Left hindlimb (tissue), 1 donor: ENCODE results near the gene SLC25A21.

Source experiments
- DNase-seq: peaks from one replicate; pipeline ENCODE4 v3.0.0-alpha.2; 2018

SLC25A21 gene

GRCh38 chr14:36659010-36659821 lies 513.2 kb downstream of the SLC25A21 start:
- DNase-seq: no peak

GRCh38 chr14:36658123-36659009 lies 514.0 kb downstream of the SLC25A21 start:
- DNase-seq: no peak

- peak; percentile 33 for DNase-seq
These were observed 514.8 kb downstream of the SLC25A21 start for GRCh38 chr14:36657399-36658122.

DNA sequence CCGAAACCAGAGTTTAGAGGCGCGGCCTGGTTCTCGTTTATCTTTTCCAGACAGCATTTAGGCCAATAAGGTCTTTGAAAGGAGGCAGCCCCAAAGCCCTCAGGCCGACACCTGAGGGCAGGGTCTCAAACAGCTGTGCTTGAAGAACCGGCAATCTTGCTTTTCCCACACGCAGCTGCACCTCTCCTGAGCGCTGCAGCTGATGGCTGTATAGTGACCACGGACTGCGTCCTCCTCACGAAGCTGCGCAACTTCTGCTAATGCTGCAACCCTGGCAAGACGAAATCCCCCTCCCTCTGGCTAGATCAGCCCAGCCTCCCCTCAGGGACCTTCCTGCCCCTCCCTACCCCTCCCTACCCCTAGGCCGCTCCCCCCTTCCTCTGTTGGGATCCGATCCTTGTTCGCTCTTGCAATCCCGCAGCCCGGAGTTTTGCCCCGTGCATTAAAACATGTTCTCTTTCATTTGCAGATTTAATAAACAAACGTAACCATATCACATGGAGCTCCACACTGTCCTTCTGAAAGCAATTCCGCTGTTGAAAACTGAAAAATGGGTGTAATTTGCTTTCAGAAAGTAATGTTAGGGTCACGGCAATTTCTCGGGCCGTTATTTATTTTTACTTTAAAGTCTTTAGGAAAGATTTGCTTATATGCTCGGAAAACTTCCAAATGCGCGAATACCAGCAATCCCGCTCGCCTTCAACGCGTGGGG lies 515.6 kb downstream of the SLC25A21 start:
- DNase-seq: no peak

GRCh38 chr14:36655963-36656686 lies 516.3 kb downstream of the SLC25A21 start:
- peak; percentile 57 for DNase-seq

- DNase-seq: no peak
These were observed 516.8 kb downstream of the SLC25A21 start for GRCh38 chr14:36655571-36655962.

GRCh38 chr14:36654794-36655381 lies 517.5 kb downstream of the SLC25A21 start:
- no peak for DNase-seq

GRCh38 chr14:36653962-36654793 lies 518.2 kb downstream of the SLC25A21 start:
- DNase-seq: no peak

DNA sequence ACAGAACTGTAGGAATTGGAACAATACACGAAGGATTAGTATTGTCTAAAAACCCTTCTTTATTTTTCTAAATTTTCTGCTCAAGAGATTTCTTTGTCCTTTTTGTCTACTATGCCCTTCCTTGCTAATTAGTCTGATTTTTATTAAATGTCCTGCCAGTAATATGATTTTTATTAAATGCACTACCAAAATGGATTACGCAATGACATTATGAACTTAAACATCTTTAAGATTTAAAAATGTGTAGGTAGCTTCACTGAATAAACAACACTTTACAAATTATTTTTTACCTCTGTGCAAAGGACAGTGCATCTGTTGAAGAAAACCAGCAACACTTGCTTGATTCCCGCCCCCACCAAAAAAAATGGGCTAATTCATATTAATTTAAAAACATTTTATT lies 519.0 kb downstream of the SLC25A21 start:
- DNase-seq: no peak

DNA sequence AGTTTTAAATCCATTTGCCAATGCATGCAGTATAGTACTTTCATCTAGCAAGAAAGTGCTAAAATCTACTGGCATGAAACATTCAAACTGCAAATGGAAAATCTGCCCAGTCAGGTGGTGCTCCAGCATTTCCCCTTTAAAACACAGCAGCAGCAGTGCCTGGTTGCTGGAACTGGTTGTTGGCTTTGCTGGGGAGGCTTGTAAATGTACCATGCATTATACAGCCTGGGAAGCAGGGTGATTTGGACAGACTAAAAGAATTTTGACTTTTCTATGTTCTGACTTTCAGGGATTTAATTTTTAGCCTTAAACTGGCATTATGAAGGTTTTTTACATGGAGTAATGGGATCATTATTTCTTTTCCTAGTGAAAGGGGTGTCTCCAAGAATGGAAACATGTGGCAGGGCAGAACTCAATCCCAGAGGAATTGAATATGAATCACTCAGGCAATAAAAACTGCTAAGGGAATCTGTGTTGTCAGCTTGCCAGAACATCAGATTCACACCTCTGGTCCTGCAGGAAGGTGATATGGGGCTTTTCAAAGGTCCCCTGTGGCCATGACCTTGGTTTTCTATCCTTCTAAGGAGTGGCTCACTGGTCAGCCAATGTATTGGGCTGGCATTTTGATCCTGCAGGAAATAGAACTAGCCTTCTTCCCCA lies 519.7 kb downstream of the SLC25A21 start:
- DNase-seq: no peak

- no peak for DNase-seq
These were observed 522.3 kb downstream of the SLC25A21 start for GRCh38 chr14:36649872-36650650.

GRCh38 chr14:36647824-36648753 lies 524.3 kb downstream of the SLC25A21 start:
- peak; percentile 60 for DNase-seq

GRCh38 chr14:36647417-36647823 lies 525.0 kb downstream of the SLC25A21 start:
- DNase-seq: no peak

DNA sequence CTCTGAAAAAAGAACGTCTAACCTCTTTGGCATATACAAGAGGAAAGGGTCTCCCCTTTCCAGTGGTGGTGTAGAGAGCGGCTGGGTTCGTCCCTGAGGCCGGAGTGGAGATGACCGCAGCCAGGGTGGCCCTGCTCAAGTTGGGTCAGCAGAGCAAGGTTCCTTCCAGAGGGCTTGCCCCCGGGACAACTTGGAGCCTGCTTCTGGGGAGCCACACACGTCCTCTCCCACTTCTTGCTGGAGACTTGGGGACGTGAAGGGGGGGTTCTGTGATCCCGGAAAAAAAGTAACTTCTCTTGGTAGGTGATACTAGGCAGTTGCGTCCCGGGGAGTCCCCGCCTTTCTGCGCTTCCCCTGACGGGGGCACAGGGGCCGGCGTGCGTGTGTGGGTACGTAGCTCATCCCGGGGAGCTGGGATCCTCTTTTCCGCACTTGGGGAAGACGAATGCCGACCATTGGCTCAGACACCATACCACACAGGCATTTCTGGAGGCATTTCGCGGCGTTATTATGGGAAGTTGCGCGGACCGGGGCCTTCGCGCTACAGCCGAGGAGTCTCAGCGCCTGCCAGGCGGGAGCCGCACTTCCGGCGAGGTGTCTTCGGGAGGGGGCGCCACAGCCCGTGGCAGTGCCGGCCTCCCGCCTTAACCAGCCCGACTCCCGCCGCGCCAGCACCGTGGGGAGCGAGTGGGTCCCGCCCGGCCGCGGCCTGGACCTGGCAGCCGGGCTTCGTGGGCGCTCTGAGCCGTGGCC lies 525.6 kb downstream of the SLC25A21 start:
- peak; percentile 34 for DNase-seq

DNA sequence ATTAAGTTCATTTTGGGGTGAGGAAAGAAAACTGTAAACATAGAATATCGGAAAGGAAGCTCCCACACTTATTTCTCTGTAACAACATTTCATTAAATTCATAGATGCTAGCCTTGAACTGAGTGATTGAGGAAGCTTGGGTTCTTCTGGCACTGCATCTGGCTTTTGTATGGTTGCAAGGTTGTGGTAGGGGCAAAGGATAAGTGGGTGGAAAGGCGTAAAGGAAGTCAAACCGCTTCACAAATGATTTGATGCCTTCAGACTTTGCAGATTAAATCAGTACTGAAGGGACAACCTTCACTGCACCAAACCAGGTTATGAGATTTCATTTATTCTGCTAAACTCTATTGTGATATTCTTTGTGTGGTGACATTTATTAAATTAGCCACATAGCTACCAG lies 538.8 kb downstream of the SLC25A21 start:
- DNase-seq: no peak
